Calu3 (cell line): ENCODE measurements around the gene MYO1E. TPM values are rescaled to one million over a fixed set of nuclear protein-coding genes. Genes with fewer than 3 reads are reported as not detected.

Experiments used
- BruUV-seq: library from RNA; stranded (reverse); fragments of 400-500 nt; replicated peaks from 2 replicates; lab custom pipeline; 2021; lab: Mats Ljungman, UMichigan
- CTCF ChIA-PET: fragments of 300-600 bp; sonication (Branson Sonifier 250); formaldehyde crosslinking; loops from one replicate; lab custom pipeline; 2022; ENCODE audit warnings: antibody characterized with exemption; lab: Charles Lee
- DNase-seq: peaks from one replicate; pipeline ENCODE4 v3.0.0; 2022
- H3K27ac Mint-ChIP-seq: one replicate; pipeline ENCODE4 v1.8.0; 2022; ENCODE audit warnings: mixed read lengths; ENCODE audit not compliant: unreplicated experiment
- H3K27me3 Mint-ChIP-seq: one replicate; pipeline ENCODE4 v1.8.0; 2022; ENCODE audit warnings: mixed read lengths; ENCODE audit not compliant: unreplicated experiment
- H3K36me3 Mint-ChIP-seq: one replicate; pipeline ENCODE4 v1.8.0; 2022; ENCODE audit warnings: mild to moderate bottlenecking, moderate library complexity, mixed read lengths; ENCODE audit not compliant: insufficient read depth, unreplicated experiment
- H3K4me1 Mint-ChIP-seq: one replicate; pipeline ENCODE4 v1.8.0; 2022; ENCODE audit warnings: mild to moderate bottlenecking, low read depth, mixed read lengths; ENCODE audit not compliant: unreplicated experiment
- H3K4me3 Mint-ChIP-seq: one replicate; pipeline ENCODE4 v1.8.0; 2022; ENCODE audit warnings: mild to moderate bottlenecking, low read depth, moderate library complexity, mixed read lengths; ENCODE audit not compliant: unreplicated experiment
- H3K9me3 Mint-ChIP-seq: one replicate; pipeline ENCODE4 v1.8.0; 2022; ENCODE audit warnings: low read depth, mixed read lengths; ENCODE audit not compliant: unreplicated experiment
- intact Hi-C: fragments of 100-400 bp; cut with micrococcal nuclease; formaldehyde crosslinking; loops from one replicate; pipeline ENCODE4 v1.10.0; 2022; ENCODE audit not compliant: unreplicated experiment
- total RNA-seq: library from RNA; stranded (reverse); gene quantifications from 2 replicates; pipeline ENCODE4 v1.2.3, GENCODE V29; 2022
- TF ChIP-seq, protein P1 (sequence below): fragments of 200-600 bp; IDR thresholded peaks from one replicate; pipeline ENCODE4 v1.8.0; 2022; ENCODE audit warnings: antibody characterized with exemption; ENCODE audit not compliant: unreplicated experiment

The MYO1E gene
- total RNA-seq, 1 experiment from 2014 or later, result 617 TPM

DNA sequence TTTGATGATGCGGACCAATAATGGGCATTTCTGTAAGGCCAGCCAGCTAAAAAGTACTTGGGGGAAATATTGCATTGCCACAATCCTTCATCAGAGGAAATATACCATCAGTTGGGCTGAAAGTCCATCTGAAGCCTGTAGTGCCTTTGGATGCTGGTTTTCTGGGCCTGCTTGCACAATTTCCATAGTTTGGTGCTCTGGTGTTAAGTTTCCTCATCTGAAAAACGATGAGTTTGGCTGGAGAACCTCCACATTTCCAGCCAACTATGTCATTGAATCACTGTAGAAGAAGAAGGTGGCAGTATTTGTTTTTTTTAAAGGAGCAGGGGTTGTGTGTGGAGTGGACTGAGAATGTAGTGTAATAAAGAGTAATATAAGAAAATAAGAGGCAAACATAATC is 257.6 kb downstream of the MYO1E start:
- H3K27ac Mint-ChIP-seq, result no peak overlapping the region

DNA sequence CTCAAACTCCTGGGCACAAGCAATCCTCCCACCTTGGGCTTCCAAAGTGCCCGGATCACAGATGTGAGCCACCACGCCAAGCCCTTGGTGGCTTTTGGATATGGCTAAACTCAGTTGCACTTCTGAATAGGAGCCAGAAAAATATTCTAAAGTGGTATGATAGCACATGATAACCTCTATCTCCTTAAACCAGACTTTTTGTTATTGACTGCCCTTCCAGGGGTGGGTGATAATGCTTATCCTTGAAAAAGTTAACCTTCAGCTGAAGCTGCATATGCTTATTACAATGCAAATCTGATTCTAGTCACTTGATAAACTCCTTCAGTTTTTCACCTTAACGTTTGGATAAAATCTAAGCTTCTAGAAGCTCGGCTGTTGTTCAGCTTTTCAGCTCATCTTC is 261.4 kb downstream of the MYO1E start:
- H3K9me3 Mint-ChIP-seq, result no peaks in the 10 kb centered on the region
- no peak overlapping the region for H3K4me3 Mint-ChIP-seq
- no peaks in the 10 kb centered on the region for H3K27me3 Mint-ChIP-seq
- peaks cover 23% of the 10 kb centered on the region for H3K4me1 Mint-ChIP-seq
- DNase-seq, result no peak
- H3K36me3 Mint-ChIP-seq, result peaks cover 74% of the 10 kb centered on the region
- no peak overlapping the region for H3K27ac Mint-ChIP-seq
- TF ChIP-seq, protein P1, sequence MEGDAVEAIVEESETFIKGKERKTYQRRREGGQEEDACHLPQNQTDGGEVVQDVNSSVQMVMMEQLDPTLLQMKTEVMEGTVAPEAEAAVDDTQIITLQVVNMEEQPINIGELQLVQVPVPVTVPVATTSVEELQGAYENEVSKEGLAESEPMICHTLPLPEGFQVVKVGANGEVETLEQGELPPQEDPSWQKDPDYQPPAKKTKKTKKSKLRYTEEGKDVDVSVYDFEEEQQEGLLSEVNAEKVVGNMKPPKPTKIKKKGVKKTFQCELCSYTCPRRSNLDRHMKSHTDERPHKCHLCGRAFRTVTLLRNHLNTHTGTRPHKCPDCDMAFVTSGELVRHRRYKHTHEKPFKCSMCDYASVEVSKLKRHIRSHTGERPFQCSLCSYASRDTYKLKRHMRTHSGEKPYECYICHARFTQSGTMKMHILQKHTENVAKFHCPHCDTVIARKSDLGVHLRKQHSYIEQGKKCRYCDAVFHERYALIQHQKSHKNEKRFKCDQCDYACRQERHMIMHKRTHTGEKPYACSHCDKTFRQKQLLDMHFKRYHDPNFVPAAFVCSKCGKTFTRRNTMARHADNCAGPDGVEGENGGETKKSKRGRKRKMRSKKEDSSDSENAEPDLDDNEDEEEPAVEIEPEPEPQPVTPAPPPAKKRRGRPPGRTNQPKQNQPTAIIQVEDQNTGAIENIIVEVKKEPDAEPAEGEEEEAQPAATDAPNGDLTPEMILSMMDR, result no peak
- CTCF ChIA-PET, result interaction anchor here (0.5 to 0.6 kb wide), 4 partner anchors 122 to 295 kb away, joined by 3 to 7 read pairs (median 3); no protein-coding TSS in a partner anchor
- BruUV-seq, result no TSS peak
- intact Hi-C loops, result no loop called here

More for the DNA sequence above, 257.6 kb downstream of the MYO1E start:
- Mint-ChIP-seq H3K9me3 (no peaks in the 10 kb centered on the region), H3K36me3 (peaks cover 80% of the 10 kb centered on the region), H3K4me3 (no peak overlapping the region), H3K4me1 (peaks cover 8% of the 10 kb centered on the region), H3K27me3 (no peaks in the 10 kb centered on the region)
- DNase-seq, result no peak
- no TSS peak for BruUV-seq
- intact Hi-C loops, result no loop called here
- TF ChIP-seq, protein P1, result no peak
- CTCF ChIA-PET, result no interaction called here

DNA sequence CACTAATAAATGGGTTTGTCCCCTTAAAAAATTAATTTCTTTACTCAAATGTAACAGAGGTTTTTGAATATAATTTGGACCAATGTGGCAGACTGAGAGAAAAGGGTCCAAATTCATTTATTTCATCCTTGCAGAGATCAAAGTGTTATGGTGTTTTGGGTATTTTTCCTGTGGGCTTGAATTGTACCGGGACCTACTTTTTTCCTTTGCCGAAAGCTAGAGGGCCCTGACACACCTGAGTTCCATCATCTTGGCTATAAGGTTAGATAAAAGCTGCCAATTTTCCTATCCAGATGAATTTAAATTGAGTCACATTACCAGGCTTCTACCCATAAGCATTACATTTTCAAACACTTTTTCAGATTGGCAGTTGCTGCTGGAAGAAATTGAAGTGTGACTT is 266.8 kb downstream of the MYO1E start:
- BruUV-seq, result TSS peak; percentile 55
- H3K27me3 Mint-ChIP-seq, result no peaks in the 10 kb centered on the region
- peak overlapping the region; percentile 73 for H3K27ac Mint-ChIP-seq
- intact Hi-C loops, result loop anchor here (2.0 to 10.0 kb wide), 3 partner anchors 125 to 881 kb away; no protein-coding TSS in a partner anchor
- H3K9me3 Mint-ChIP-seq, result no peaks in the 10 kb centered on the region
- TF ChIP-seq, protein P1, result no peak
- DNase-seq, result no peak
- H3K36me3 Mint-ChIP-seq, result peaks cover 50% of the 10 kb centered on the region
- CTCF ChIA-PET, result interaction anchor here (1.9 kb wide), 1 partner anchor 423 kb away, joined by 8 read pairs; no protein-coding TSS in a partner anchor
- H3K4me3 Mint-ChIP-seq, result peak overlapping the region; percentile 100
- peaks cover 26% of the 10 kb centered on the region for H3K4me1 Mint-ChIP-seq

DNA sequence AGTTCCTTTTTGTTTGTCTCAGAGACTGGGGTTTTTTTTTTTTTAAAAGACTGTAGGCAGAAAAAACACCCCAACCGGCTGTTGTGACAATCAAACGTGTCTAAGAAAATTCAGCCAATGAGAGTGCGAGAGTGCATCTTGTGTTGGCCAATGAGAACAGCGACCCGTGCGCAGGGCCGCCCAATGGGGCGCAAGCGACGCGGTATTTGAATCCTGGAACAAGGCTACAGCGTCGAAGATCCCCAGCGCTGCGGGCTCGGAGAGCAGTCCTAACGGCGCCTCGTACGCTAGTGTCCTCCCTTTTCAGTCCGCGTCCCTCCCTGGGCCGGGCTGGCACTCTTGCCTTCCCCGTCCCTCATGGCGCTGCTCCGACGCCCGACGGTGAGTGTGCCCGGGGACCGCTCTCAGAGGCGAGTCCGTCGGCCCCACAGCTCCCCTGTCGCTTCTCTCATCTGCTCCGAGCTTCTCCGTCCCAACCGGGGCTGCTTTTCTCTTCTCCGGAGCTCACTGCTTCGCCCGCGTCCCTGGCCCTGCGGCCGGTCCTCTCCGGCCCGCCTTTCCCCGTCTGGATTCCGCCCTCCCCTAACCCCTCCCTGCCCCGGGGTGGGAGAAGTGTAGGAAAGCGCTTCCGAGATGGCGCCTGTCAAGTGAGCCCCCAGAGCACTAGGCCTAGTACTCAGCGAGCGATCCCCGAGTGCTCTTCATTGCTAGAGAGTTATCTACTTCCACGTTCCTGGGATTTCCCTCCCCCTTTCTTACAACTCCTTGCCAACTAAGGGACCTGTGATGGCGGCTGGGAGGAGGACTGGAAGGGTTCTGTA is 267.5 kb downstream of the MYO1E start, which contains the start of gene CCNB2:
Gene CCNB2, plus strand, starts transcription at position 235 of the 821 bp plus-strand sequence. Its CDS starts 123 bp downstream, at position 358.
- TF ChIP-seq, protein P1, result no peak
- no TSS peak for BruUV-seq
- DNase-seq, result peak; percentile 90
- peaks cover 50% of the 10 kb centered on the region for H3K36me3 Mint-ChIP-seq
- H3K4me3 Mint-ChIP-seq, result peak within 1 kb of the TSS; percentile 100
- peaks cover 26% of the 10 kb centered on the region for H3K4me1 Mint-ChIP-seq
- intact Hi-C loops, result loop anchor here (2.0 to 10.0 kb wide), 2 partner anchors 124 to 880 kb away; no protein-coding TSS in a partner anchor
- CTCF ChIA-PET, result interaction anchor here (0.6 to 1.9 kb wide), 3 partner anchors 118 to 424 kb away, joined by 3 to 8 read pairs (median 3); no protein-coding TSS in a partner anchor
- H3K27me3 Mint-ChIP-seq, result no peaks in the 10 kb centered on the region
- no peaks in the 10 kb centered on the region for H3K9me3 Mint-ChIP-seq
- peak within 1 kb of the TSS; percentile 73 for H3K27ac Mint-ChIP-seq
